HCT116 (cell line): ENCODE data around the gene LTC4S. TPM values are rescaled to one million over a fixed set of nuclear protein-coding genes. Genes with fewer than 3 reads are reported as not detected.

ENCODE experiments used
- ATAC-seq: fragments of 200-7000 bp; cut with Tn5 transposase; 2 replicates; pipeline ENCODE4 v1.9.1; 2020; ENCODE audit warnings: mild to moderate bottlenecking, moderate library complexity
- BruUV-seq: library from RNA; stranded (reverse); fragments of 400-500 nt; replicated peaks from 2 replicates; lab custom pipeline; 2021; lab: Mats Ljungman, UMichigan
- CTCF ChIA-PET: fragments of 300-600 bp; sonication (Branson Sonifier 250); formaldehyde crosslinking; loops from one replicate; lab custom pipeline; 2021; ENCODE audit warnings: antibody characterized with exemption; lab: Charles Lee
- POLR2A ChIA-PET: fragments of 300-600, 350-600 bp; sonication (Branson Sonifier 250); formaldehyde crosslinking; loops from one replicate; lab custom pipeline; 2021; ENCODE audit warnings: antibody characterized with exemption; lab: Charles Lee
- RAD21 ChIA-PET, 2 experiments: fragments of 300-600 bp; sonication (Branson Sonifier 250); formaldehyde crosslinking; loops; one replicate each; lab custom pipeline; 2023; ENCODE audit warnings: low total read pairs in 2 of 2; ENCODE audit not compliant: uncharacterized antibody in 2 of 2, unreplicated experiment in 2 of 2, low non-redundant PET in 1 of 2; lab: Charles Lee
- DNase-seq: peaks from one replicate; pipeline ENCODE4 v3.0.0-alpha.2; 2010; ENCODE audit warnings: low read depth, low spot score
- H2AFZ ChIP-seq: fragments of 200-600 bp; shearing (Covaris generic), sonication (generic); 2 replicates; pipeline ENCODE4 v1.6.1; 2017; ENCODE audit warnings: low read depth, mixed run types, mixed read lengths, antibody characterized with exemption, low read length; ENCODE audit not compliant: poor library complexity, severe bottlenecking
- H3K27ac ChIP-seq: 2 replicates; pipeline ENCODE4 v1.5.1; 2012; ENCODE audit warnings: low read depth, low read length
- H3K27me3 ChIP-seq: fragments of 200-600 bp; sonication (generic); 2 replicates; pipeline ENCODE4 v1.6.1; 2016; ENCODE audit warnings: mixed run types, low read length, mixed read lengths; ENCODE audit not compliant: insufficient read depth
- H3K36me3 ChIP-seq, 2 experiments: fragments of 200-500 bp in 1 of 2; fragments of 200-600 bp in 1 of 2; sonication (Bioruptor generic) in 1 of 2; sonication (generic) in 1 of 2; 2 replicates each; pipeline versions ENCODE4 v1.5.1 to v1.6.1; 2014 to 2016; ENCODE audit warnings: low read length in 2 of 2, inconsistent platforms in 1 of 2, mixed read lengths in 1 of 2, mixed run types in 1 of 2; ENCODE audit not compliant: insufficient read depth in 2 of 2, control insufficient read depth in 1 of 2
- H3K4me1 ChIP-seq, 2 experiments: fragments of 200-600 bp in 1 of 2; sonication (generic) in 1 of 2; 2 replicates each; pipeline versions ENCODE4 v1.5.1 to v1.6.1; 2012 to 2017; ENCODE audit warnings: low read length in 2 of 2, inconsistent platforms in 1 of 2, mild to moderate bottlenecking in 1 of 2, mixed read lengths in 1 of 2, mixed run types in 1 of 2, moderate library complexity in 1 of 2; ENCODE audit not compliant: insufficient read depth in 2 of 2, control insufficient read depth in 1 of 2
- H3K4me2 ChIP-seq: fragments of 200-600 bp; sonication (generic); 2 replicates; pipeline ENCODE4 v1.6.1; 2017; ENCODE audit warnings: mixed run types, low read length, mixed read lengths
- H3K4me3 ChIP-seq, 2 experiments: fragments of 200-600 bp in 1 of 2; sonication (generic) in 1 of 2; replicated peaks in 1 of 2; 2 replicates each; pipeline ENCODE4 v1.5.1; 2011 to 2016; ENCODE audit warnings: low read length in 2 of 2, control low read depth in 1 of 2, low read depth in 1 of 2, mild to moderate bottlenecking in 1 of 2, mixed read lengths in 1 of 2, mixed run types in 1 of 2
- H3K79me2 ChIP-seq: fragments of 200-600 bp; sonication (generic); 2 replicates; pipeline ENCODE4 v1.6.1; 2017; ENCODE audit warnings: mild to moderate bottlenecking, mixed run types, low read length, moderate library complexity, mixed read lengths; ENCODE audit not compliant: insufficient read depth
- H3K9ac ChIP-seq: fragments of 200-600 bp; sonication (generic); 2 replicates; pipeline ENCODE4 v1.6.1; 2016; ENCODE audit warnings: low read length, mixed read lengths
- H3K9me2 ChIP-seq: fragments of 200-600 bp; sonication (generic), shearing (Covaris generic); 2 replicates; pipeline ENCODE4 v1.6.1; 2017; ENCODE audit warnings: mixed run types, mild to moderate bottlenecking, moderate library complexity; ENCODE audit not compliant: insufficient read depth
- H3K9me3 ChIP-seq, 2 experiments: fragments of 200-500 bp in 1 of 2; fragments of 200-600 bp in 1 of 2; sonication (Bioruptor generic) in 1 of 2; sonication (generic) in 1 of 2; 2 replicates each; pipeline ENCODE4 v1.6.1; 2014 to 2017; ENCODE audit warnings: low read length in 2 of 2, mixed read lengths in 2 of 2, inconsistent platforms in 1 of 2, low read depth in 1 of 2, mild to moderate bottlenecking in 1 of 2, mixed run types in 1 of 2, moderate library complexity in 1 of 2; ENCODE audit not compliant: control insufficient read depth in 1 of 2, insufficient read depth in 1 of 2
- H4K20me1 ChIP-seq: fragments of 200-600 bp; sonication (generic), shearing (Covaris generic); 2 replicates; pipeline ENCODE4 v1.6.1; 2017; ENCODE audit warnings: mixed run types, mild to moderate bottlenecking, moderate library complexity; ENCODE audit not compliant: insufficient read depth
- ATF3 ChIP-seq: IDR thresholded peaks from 2 replicates; pipeline ENCODE4 v1.6.1; 2012
- CBX3 ChIP-seq: IDR thresholded peaks from 2 replicates; pipeline ENCODE4 v1.6.1; 2012; ENCODE audit warnings: low read depth
- CEBPB ChIP-seq: IDR thresholded peaks from 2 replicates; pipeline ENCODE4 v1.6.1; 2012; ENCODE audit warnings: low read depth
- CTCF ChIP-seq, 3 experiments: fragments of 200-600 bp in 1 of 3; sonication (generic) in 1 of 3; IDR thresholded peaks in 2 of 3; conservative IDR thresholded peaks in 1 of 3; 2 replicates each; pipeline ENCODE4 v1.5.1; 2012 to 2017; ENCODE audit warnings: low read depth in 2 of 3, low read length in 2 of 3, antibody characterized with exemption in 1 of 3, borderline replicate concordance in 1 of 3, control low read depth in 1 of 3, mild to moderate bottlenecking in 1 of 3, mixed read lengths in 1 of 3, mixed run types in 1 of 3, moderate library complexity in 1 of 3; ENCODE audit not compliant: insufficient read depth in 1 of 3
- EGR1 ChIP-seq: IDR thresholded peaks from 2 replicates; pipeline ENCODE4 v1.6.1; 2012; ENCODE audit warnings: low read depth
- ELF1 ChIP-seq: IDR thresholded peaks from 2 replicates; pipeline ENCODE4 v1.6.1; 2012; ENCODE audit warnings: low read depth, borderline replicate concordance
- FOSL1 ChIP-seq: IDR thresholded peaks from 2 replicates; pipeline ENCODE4 v1.6.1; 2012; ENCODE audit warnings: low read depth
- JUND ChIP-seq: IDR thresholded peaks from 2 replicates; pipeline ENCODE4 v1.6.1; 2012
- MAX ChIP-seq: IDR thresholded peaks from 2 replicates; pipeline ENCODE4 v1.6.1; 2012
- POLR2A ChIP-seq: IDR thresholded peaks from 2 replicates; pipeline ENCODE4 v1.7.0; 2011; ENCODE audit warnings: borderline replicate concordance; ENCODE audit not compliant: insufficient read depth, insufficient read length; ENCODE audit errors: extremely low read depth
- REST ChIP-seq: IDR thresholded peaks from 2 replicates; pipeline ENCODE4 v1.6.1; 2012; ENCODE audit warnings: low read depth
- SIN3A ChIP-seq: IDR thresholded peaks from 2 replicates; pipeline ENCODE4 v1.6.1; 2012; ENCODE audit warnings: low read depth
- SRF ChIP-seq: IDR thresholded peaks from 2 replicates; pipeline ENCODE4 v1.6.1; 2012; ENCODE audit warnings: low read depth
- YY1 ChIP-seq: IDR thresholded peaks from 2 replicates; pipeline ENCODE4 v1.6.1; 2011; ENCODE audit warnings: low read length, low read depth, moderate library complexity, mild to moderate bottlenecking; ENCODE audit not compliant: insufficient replicate concordance; ENCODE audit errors: extremely low read depth
- ZFX ChIP-seq: fragments of 450-650 bp; IDR thresholded peaks from 2 replicates; pipeline ENCODE4 v1.6.1; 2017
- ZNF274 ChIP-seq: fragments of 200-500 bp; sonication (Bioruptor generic); IDR thresholded peaks from 2 replicates; pipeline ENCODE4 v1.6.1; 2014; ENCODE audit warnings: mild to moderate bottlenecking, low read depth, low read length, inconsistent platforms
- intact Hi-C: fragments of 100-400 bp; cut with micrococcal nuclease; formaldehyde crosslinking; loops from 2 replicates; pipeline ENCODE4 v1.10.0; 2022
- total RNA-seq: library from RNA; stranded (reverse); gene quantifications from one replicate; pipeline ENCODE4 v1.2.1, GENCODE V29; 2021; ENCODE audit not compliant: unreplicated experiment

Gene LTC4S
- total RNA-seq, 1 experiment from 2014 or later = 5.0 TPM

GRCh38 chr5:179783128-179783527, 10.7 kb upstream of the LTC4S start:
- Histone ChIP-seq H3K4me1 (no peaks in the 10 kb centered on the region), H4K20me1 (no peaks in the 10 kb centered on the region; the same call in 1 of the 2 replicates), H3K4me2 (no peak overlapping the region), H3K79me2 (no peaks in the 10 kb centered on the region), H3K4me3 (no peak overlapping the region), H3K9me2 (no peaks in the 10 kb centered on the region), H3K27ac (no peak overlapping the region), H3K9me3 (no peaks in the 10 kb centered on the region), H2AFZ (no peak overlapping the region), H3K9ac (no peak overlapping the region), H3K36me3 (no peaks in the 10 kb centered on the region), H3K27me3 (no peaks in the 10 kb centered on the region)
- intact Hi-C loops = no loop called here
- DNase-seq (no peak), ATAC-seq (no peak)
- CTCF ChIA-PET = no interaction called here
- no TSS peak for BruUV-seq
- POLR2A ChIA-PET = no interaction called here
- RAD21 ChIA-PET = no interaction called here
- TF ChIP-seq ATF3 = no peak

- H3K9me3 ChIP-seq = no peaks in the 10 kb centered on the region
- ChIA-PET POLR2A (no interaction called here), CTCF (no interaction called here), RAD21 (no interaction called here)
- no peaks in the 10 kb centered on the region for H3K27me3 ChIP-seq
- BruUV-seq = no TSS peak
- intact Hi-C loops = no loop called here
- H4K20me1 ChIP-seq = no peaks in the 10 kb centered on the region; the same call in 1 of the 2 replicates
- no peak overlapping the region for H3K4me2 ChIP-seq
- no peak overlapping the region for H2AFZ ChIP-seq
- no peak overlapping the region for H3K4me3 ChIP-seq
- H3K9me2 ChIP-seq = no peaks in the 10 kb centered on the region
- H3K9ac ChIP-seq = no peak overlapping the region
- H3K79me2 ChIP-seq = no peaks in the 10 kb centered on the region
- no peaks in the 10 kb centered on the region for H3K4me1 ChIP-seq
- DNase-seq (no peak), ATAC-seq (no peak)
- no peak overlapping the region for H3K27ac ChIP-seq
- H3K36me3 ChIP-seq = no peaks in the 10 kb centered on the region
- TF ChIP-seq FOSL1 (no peak), EGR1 (no peak), ELF1 (no peak), ZFX (no peak), REST (no peak), SIN3A (no peak), JUND (no peak), MAX (no peak), CTCF (IDR thresholded peaks at IDR 0.05 in 2 of 3, conservative IDR thresholded peaks at IDR 0.05 in 1 of 3; ENCODE audit: borderline replicate concordance in 1 of 3, insufficient read depth in 1 of 3, low read depth in 2 of 3, low read length in 2 of 3) (no peak), SRF (no peak), ZNF274 (no peak), POLR2A (no peak), YY1 (no peak), CEBPB (no peak), CBX3 (no peak)
Measured at GRCh38 chr5:179786861-179787260, 6.9 kb upstream of the LTC4S start.
